Mononuclear cell (primary cell): ENCODE data around the gene COQ7. TPM values are rescaled to one million over a fixed set of nuclear protein-coding genes. Genes with fewer than 3 reads are reported as not detected.

ENCODE experiments used
- H3K27me3 ChIP-seq: 2 replicates; pipeline ENCODE4 v1.6.0; 2011; ENCODE audit warnings: low read length, control low read depth; ENCODE audit not compliant: insufficient read depth
- H3K4me1 ChIP-seq: 2 replicates; pipeline ENCODE4 v1.5.1; 2011; ENCODE audit warnings: mild to moderate bottlenecking, low read length, control low read depth; ENCODE audit not compliant: insufficient read depth
- H3K4me3 ChIP-seq: 2 replicates; pipeline ENCODE4 v1.5.1; 2011; ENCODE audit warnings: mild to moderate bottlenecking, low read length, moderate library complexity
- H3K9me3 ChIP-seq: 2 replicates; pipeline ENCODE4 v1.5.1; 2011; ENCODE audit warnings: low read depth, mild to moderate bottlenecking, control low read depth, low read length
- total RNA-seq: library from RNA; depleted of rRNA; stranded (reverse); fragments of >200 nt; gene quantifications from one replicate; pipeline ENCODE4 v1.2.3, GENCODE V29; 2012

Gene COQ7
- total RNA-seq, 1 donor = 7.3 TPM

- Histone ChIP-seq H3K4me1 (peaks cover 22% of the 10 kb centered on the region), H3K4me3 (no peak overlapping the region), H3K9me3 (no peaks in the 10 kb centered on the region), H3K27me3 (no peaks in the 10 kb centered on the region)
Measured at GRCh38 chr16:19073863-19074262, 6.4 kb downstream of the COQ7 start.

- H3K27me3 ChIP-seq = no peaks in the 10 kb centered on the region
- H3K4me1 ChIP-seq = peaks cover 22% of the 10 kb centered on the region
- H3K9me3 ChIP-seq = no peaks in the 10 kb centered on the region
- H3K4me3 ChIP-seq = no peak overlapping the region
Measured at GRCh38 chr16:19075511-19075910, 8.1 kb downstream of the COQ7 start.

GRCh38 chr16:19077879-19078278 is 10.5 kb downstream of the COQ7 start:
- Histone ChIP-seq H3K27me3 (no peaks in the 10 kb centered on the region), H3K9me3 (no peaks in the 10 kb centered on the region), H3K4me3 (no peak overlapping the region), H3K4me1 (peaks cover 12% of the 10 kb centered on the region)

GRCh38 chr16:19083670-19084069 is 16.3 kb downstream of the COQ7 start:
- H3K27me3 ChIP-seq = peaks cover 14% of the 10 kb centered on the region
- H3K9me3 ChIP-seq = no peaks in the 10 kb centered on the region
- no peak overlapping the region for H3K4me3 ChIP-seq
- H3K4me1 ChIP-seq = peaks cover 12% of the 10 kb centered on the region

- H3K27me3 ChIP-seq = peaks cover 14% of the 10 kb centered on the region
- H3K4me3 ChIP-seq = no peak overlapping the region
- H3K9me3 ChIP-seq = no peaks in the 10 kb centered on the region
- peaks cover 12% of the 10 kb centered on the region for H3K4me1 ChIP-seq
Measured at GRCh38 chr16:19084139-19084538, 16.7 kb downstream of the COQ7 start.

GRCh38 chr16:19084879-19085278 is 17.5 kb downstream of the COQ7 start:
- no peaks in the 10 kb centered on the region for H3K9me3 ChIP-seq
- H3K4me1 ChIP-seq = peaks cover 12% of the 10 kb centered on the region
- no peak overlapping the region for H3K4me3 ChIP-seq
- peaks cover 14% of the 10 kb centered on the region for H3K27me3 ChIP-seq

- Histone ChIP-seq H3K9me3 (no peaks in the 10 kb centered on the region), H3K27me3 (peaks cover 14% of the 10 kb centered on the region), H3K4me1 (peaks cover 12% of the 10 kb centered on the region)
Measured at GRCh38 chr16:19085679-19086200, 18.3 kb downstream of the COQ7 start.

GRCh38 chr16:19086322-19087199 is 19.1 kb downstream of the COQ7 start:
- H3K4me3 ChIP-seq = no peak overlapping the region
- H3K4me1 ChIP-seq = peaks cover 12% of the 10 kb centered on the region
- peaks cover 14% of the 10 kb centered on the region for H3K27me3 ChIP-seq
- no peaks in the 10 kb centered on the region for H3K9me3 ChIP-seq

More at GRCh38 chr16:19085679-19086200, 18.3 kb downstream of the COQ7 start:
- no peak overlapping the region for H3K4me3 ChIP-seq

- peaks cover 12% of the 10 kb centered on the region for H3K4me1 ChIP-seq
- H3K4me3 ChIP-seq = no peak overlapping the region
- peaks cover 14% of the 10 kb centered on the region for H3K27me3 ChIP-seq
- H3K9me3 ChIP-seq = no peaks in the 10 kb centered on the region
Measured at GRCh38 chr16:19088341-19088916, 21.0 kb downstream of the COQ7 start.

- Histone ChIP-seq H3K9me3 (no peaks in the 10 kb centered on the region), H3K4me3 (no peak overlapping the region), H3K27me3 (peaks cover 14% of the 10 kb centered on the region), H3K4me1 (peaks cover 12% of the 10 kb centered on the region)
Measured at GRCh38 chr16:19089410-19089955, 22.1 kb downstream of the COQ7 start.

- peaks cover 4% of the 10 kb centered on the region for H3K27me3 ChIP-seq
- no peaks in the 10 kb centered on the region for H3K9me3 ChIP-seq
- H3K4me3 ChIP-seq = no peak overlapping the region
- peaks cover 11% of the 10 kb centered on the region for H3K4me1 ChIP-seq
Measured at GRCh38 chr16:19090916-19091315, 23.5 kb downstream of the COQ7 start.

GRCh38 chr16:19092653-19093410 is 25.4 kb downstream of the COQ7 start:
- Histone ChIP-seq H3K4me1 (no peaks in the 10 kb centered on the region), H3K4me3 (no peak overlapping the region), H3K9me3 (no peaks in the 10 kb centered on the region), H3K27me3 (no peaks in the 10 kb centered on the region)

GRCh38 chr16:19093631-19094541 is 26.5 kb downstream of the COQ7 start:
- Histone ChIP-seq H3K27me3 (no peaks in the 10 kb centered on the region), H3K4me1 (no peaks in the 10 kb centered on the region), H3K4me3 (no peak overlapping the region), H3K9me3 (no peaks in the 10 kb centered on the region)
